B cell (primary cell): ENCODE results near the gene ATXN3L. TPM values are rescaled to one million over a fixed set of nuclear protein-coding genes. Genes with fewer than 3 reads are reported as not detected.

Experiments
- ATAC-seq: fragments of 200-7000 bp; cut with Tn5 transposase; one replicate; pipeline ENCODE4 v1.10.0; 2021; ENCODE audit warnings: low read depth, mild to moderate bottlenecking, moderate number of reproducible peaks, moderate library complexity
- CTCF ChIA-PET: fragments of 350-600 bp; sonication (Branson Sonifier 250); formaldehyde crosslinking; loops from one replicate; lab custom pipeline; 2021; ENCODE audit warnings: antibody characterized with exemption, inconsistent platforms; lab: Charles Lee
- POLR2A ChIA-PET: fragments of 350-600 bp; sonication (Branson Sonifier 250); formaldehyde crosslinking; loops from one replicate; lab custom pipeline; 2021; ENCODE audit warnings: antibody characterized with exemption; lab: Charles Lee
- DNase-seq: peaks from one replicate; pipeline ENCODE4 v3.0.0; 2013
- H2AFZ ChIP-seq: 2 replicates; pipeline ENCODE4 v1.6.1; 2012; ENCODE audit warnings: mild to moderate bottlenecking, low read depth, low read length; ENCODE audit not compliant: insufficient read depth, poor library complexity, severe bottlenecking
- H3K27ac ChIP-seq, 2 donors: 1 replicate in 1 of 2; 2 replicates in 1 of 2; pipeline ENCODE4 v1.5.1; 2012 to 2013; ENCODE audit warnings: low read length in 2 of 2, mild to moderate bottlenecking in 2 of 2, moderate library complexity in 1 of 2
- H3K27me3 ChIP-seq, 4 experiments: fragments of 200-600 bp in 1 of 4; sonication (generic) in 1 of 4; replicated peaks in 1 of 4; 1 replicate in 2 of 4; 2 replicates in 2 of 4; pipeline versions ENCODE4 v1.6.1 to v1.7.0; 2013 to 2016; ENCODE audit warnings: low read length in 3 of 4, mild to moderate bottlenecking in 2 of 4, mixed read lengths in 1 of 4, moderate library complexity in 1 of 4; ENCODE audit not compliant: insufficient read depth in 4 of 4, control insufficient read depth in 3 of 4; ENCODE audit errors: control extremely low read depth in 1 of 4
- H3K36me3 ChIP-seq, 2 experiments: replicated peaks in 1 of 2; 1 replicate in 1 of 2; 2 replicates in 1 of 2; pipeline versions ENCODE4 v1.6.1 to v1.7.1; 2013; ENCODE audit warnings: low read length in 1 of 2; ENCODE audit not compliant: insufficient read depth in 2 of 2, control insufficient read depth in 1 of 2; ENCODE audit errors: control extremely low read depth in 1 of 2, extremely low read depth in 1 of 2
- H3K4me1 ChIP-seq, 2 donors: fragments of 200-600 bp in 1 of 2; sonication (generic) in 1 of 2; 1 replicate in 1 of 2; 2 replicates in 1 of 2; pipeline versions ENCODE4 v1.5.1 to v1.6.1; 2013 to 2017; ENCODE audit warnings: low read length in 2 of 2; ENCODE audit not compliant: control insufficient read depth in 2 of 2, insufficient read depth in 2 of 2
- H3K4me2 ChIP-seq: replicated peaks from 2 replicates; pipeline ENCODE3; 2012; ENCODE audit warnings: mild to moderate bottlenecking, low read depth, low read length; ENCODE audit not compliant: poor library complexity, severe bottlenecking
- H3K4me3 ChIP-seq, 5 experiments: fragments of 200-600 bp in 1 of 5; sonication (generic) in 1 of 5; 1 replicate in 3 of 5; 2 replicates in 2 of 5; pipeline versions ENCODE4 v1.5.1 to v1.7.0; 2011 to 2016; ENCODE audit warnings: low read length in 4 of 5, mild to moderate bottlenecking in 4 of 5, low read depth in 2 of 5, control low read depth in 1 of 5, moderate library complexity in 1 of 5; ENCODE audit not compliant: insufficient read depth in 1 of 5; ENCODE audit errors: control extremely low read depth in 1 of 5, extremely low read depth in 1 of 5
- H3K79me2 ChIP-seq: fragments of 200-600 bp; sonication (generic); one replicate; pipeline ENCODE4 v1.6.0; 2016; ENCODE audit warnings: low read length; ENCODE audit not compliant: control insufficient read depth, insufficient read depth
- H3K9ac ChIP-seq: fragments of 200-600 bp; sonication (generic); 2 replicates; pipeline ENCODE4 v1.6.1; 2017; ENCODE audit warnings: mild to moderate bottlenecking, low read length, moderate library complexity
- H3K9me3 ChIP-seq, 3 donors: one replicate each; pipeline versions ENCODE4 v1.6.1 to v1.7.1; 2013; ENCODE audit warnings: low read length in 2 of 3; ENCODE audit not compliant: control insufficient read depth in 2 of 3, insufficient read depth in 1 of 3; ENCODE audit errors: control extremely low read depth in 1 of 3
- H4K20me1 ChIP-seq: 2 replicates; pipeline ENCODE4 v1.6.0; 2012; ENCODE audit warnings: mild to moderate bottlenecking, low read length; ENCODE audit not compliant: insufficient read depth, control insufficient read depth, poor library complexity, severe bottlenecking
- H3K27ac Mint-ChIP-seq: one replicate; pipeline ENCODE4 v1.8.0; 2021; ENCODE audit warnings: mixed read lengths
- H3K27me3 Mint-ChIP-seq: one replicate; pipeline ENCODE4 v1.8.0; 2021; ENCODE audit warnings: mixed read lengths
- H3K4me1 Mint-ChIP-seq: one replicate; pipeline ENCODE4 v1.8.0; 2021; ENCODE audit warnings: mixed read lengths
- H3K4me3 Mint-ChIP-seq: one replicate; pipeline ENCODE4 v1.8.0; 2021; ENCODE audit warnings: mixed read lengths
- H3K9me3 Mint-ChIP-seq: one replicate; pipeline ENCODE4 v1.8.0; 2022; ENCODE audit warnings: mixed read lengths; ENCODE audit not compliant: insufficient read depth
- CTCF ChIP-seq: fragments of 200-600 bp; IDR thresholded peaks from one replicate; pipeline ENCODE4 v1.8.0; 2022; ENCODE audit warnings: antibody characterized with exemption, mild to moderate bottlenecking
- EZH2 ChIP-seq: IDR thresholded peaks from 2 replicates; pipeline ENCODE4 v1.6.1; 2012; ENCODE audit warnings: borderline replicate concordance, low read depth, mild to moderate bottlenecking, moderate library complexity, low read length; ENCODE audit not compliant: insufficient read depth, poor library complexity, severe bottlenecking
- WGBS: methylation state at CpG from one replicate; pipeline ENCODE4 v1.1.5; 2013; ENCODE audit warnings: missing lambda C conversion rate; ENCODE audit not compliant: insufficient coverage; 5-methylcytosine and 5-hydroxymethylcytosine counted together
- intact Hi-C: fragments of 100-400 bp; cut with micrococcal nuclease; formaldehyde crosslinking; loops from one replicate; pipeline ENCODE4 v1.10.0; 2022
- polyA plus RNA-seq: library from polyadenylated mRNA; depleted of rRNA; stranded (reverse); fragments of >200 nt; gene quantifications from 2 replicates; pipeline ENCODE4 v1.2.3, GENCODE V29; 2012
- total RNA-seq, 2 donors: library from RNA; stranded (reverse); fragments of 120-200 nt in 1 of 2; gene quantifications; 1 replicate in 1 of 2; 2 replicates in 1 of 2; pipeline versions ENCODE4 v1.2.3 to v1.2.4, GENCODE V29; 2013 to 2022

Gene ATXN3L
- total and polyA plus RNA-seq, 2 donors (not counting 1 experiment from before 2014, with no cell fraction given): not detected

GRCh38 chrX:13307041-13307440, 12.8 kb downstream of the ATXN3L start:
- CTCF ChIA-PET: no interaction called here
- H4K20me1 ChIP-seq: no peaks in the 10 kb centered on the region
- no peak overlapping the region for H3K27ac Mint-ChIP-seq

DNA sequence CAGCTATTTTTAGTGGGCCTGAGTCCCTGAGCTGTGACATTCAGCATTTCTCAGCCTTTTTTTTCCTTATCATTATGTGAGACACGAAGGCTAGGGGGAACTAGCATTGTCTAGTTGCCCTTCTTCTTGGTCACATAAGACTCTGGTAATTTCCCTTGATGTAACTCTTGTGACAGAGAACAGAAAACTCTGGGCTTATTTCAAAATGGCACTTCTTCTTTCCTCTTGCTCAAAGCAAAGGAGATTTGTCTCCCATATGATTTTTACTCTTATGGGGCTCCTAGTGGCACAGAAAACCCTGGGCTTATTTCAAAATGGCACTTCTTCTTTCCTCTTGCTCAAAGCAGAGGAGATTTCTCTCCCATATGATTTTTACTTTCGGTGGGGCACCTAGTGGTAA, 14.7 kb downstream of the ATXN3L start:
- Histone ChIP-seq H4K20me1 (no peaks in the 10 kb centered on the region), H3K27me3 (no peaks in the 10 kb centered on the region), H3K79me2 (no peaks in the 10 kb centered on the region), H3K4me1 (no peaks in the 10 kb centered on the region), H3K27ac (no peak overlapping the region), H3K36me3 (no peaks in the 10 kb centered on the region), H3K4me3 (no peak overlapping the region), H2AFZ (no peak overlapping the region), H3K4me2 (no peak overlapping the region), H3K9me3 (no peaks in the 10 kb centered on the region), H3K9ac (no peak overlapping the region)
- POLR2A ChIA-PET: no interaction called here
- H3K4me1 Mint-ChIP-seq: peaks cover 2% of the 10 kb centered on the region
- H3K4me3 Mint-ChIP-seq: no peak overlapping the region
- DNase-seq: no peak
- H3K27ac Mint-ChIP-seq: no peak overlapping the region
- H3K27me3 Mint-ChIP-seq: no peaks in the 10 kb centered on the region
- CTCF ChIA-PET: no interaction called here
- intact Hi-C loops: no loop called here
- TF ChIP-seq EZH2 (no peak), CTCF (no peak)
- WGBS: 100% methylated on average over 1 of the region's 2 CpGs
- H3K9me3 Mint-ChIP-seq: peaks cover 2% of the 10 kb centered on the region
- no peak for ATAC-seq

More at GRCh38 chrX:13307041-13307440, 12.8 kb downstream of the ATXN3L start:
- H3K4me3 Mint-ChIP-seq: no peak overlapping the region
- ATAC-seq (no peak), DNase-seq (no peak)
- POLR2A ChIA-PET: interaction anchor here (0.5 kb wide), 1 partner anchor 195 kb away, joined by 5 read pairs; no protein-coding TSS in a partner anchor
- peaks cover 2% of the 10 kb centered on the region for H3K9me3 Mint-ChIP-seq
- H3K4me3 ChIP-seq: no peak overlapping the region
- no peaks in the 10 kb centered on the region for H3K36me3 ChIP-seq
- no peaks in the 10 kb centered on the region for H3K9me3 ChIP-seq
- H2AFZ ChIP-seq: no peak overlapping the region
- intact Hi-C loops: no loop called here
- H3K4me1 ChIP-seq: peaks cover 7 to 10% of the 10 kb centered on the region in 2 donors
- no peaks in the 10 kb centered on the region for H3K27me3 ChIP-seq
- no peaks in the 10 kb centered on the region for H3K79me2 ChIP-seq
- no peak overlapping the region for H3K27ac ChIP-seq
- H3K27me3 Mint-ChIP-seq: no peaks in the 10 kb centered on the region
- no peak overlapping the region for H3K9ac ChIP-seq
- no peak overlapping the region for H3K4me2 ChIP-seq
- TF ChIP-seq EZH2 (no peak), CTCF (no peak)
- WGBS: no CpG with 5 or more reads among the region's 2 CpGs
- H3K4me1 Mint-ChIP-seq: peaks cover 15% of the 10 kb centered on the region
